Fibroblast of upper back skin (primary cell): ENCODE results near the gene PCDHGB1.
"Not testable (repeated sequence)": the region's sequence is repeated elsewhere in the genome, so short reads cannot be mapped to it uniquely, and the experiment has no call there.

Source experiments
- DNase-seq: peaks from one replicate; pipeline ENCODE4 v3.0.0-alpha.2; 2013

PCDHGB1 gene

GRCh38 chr5:141351591-141351990, 1.7 kb downstream of the PCDHGB1 start:
- no peak for DNase-seq

DNA sequence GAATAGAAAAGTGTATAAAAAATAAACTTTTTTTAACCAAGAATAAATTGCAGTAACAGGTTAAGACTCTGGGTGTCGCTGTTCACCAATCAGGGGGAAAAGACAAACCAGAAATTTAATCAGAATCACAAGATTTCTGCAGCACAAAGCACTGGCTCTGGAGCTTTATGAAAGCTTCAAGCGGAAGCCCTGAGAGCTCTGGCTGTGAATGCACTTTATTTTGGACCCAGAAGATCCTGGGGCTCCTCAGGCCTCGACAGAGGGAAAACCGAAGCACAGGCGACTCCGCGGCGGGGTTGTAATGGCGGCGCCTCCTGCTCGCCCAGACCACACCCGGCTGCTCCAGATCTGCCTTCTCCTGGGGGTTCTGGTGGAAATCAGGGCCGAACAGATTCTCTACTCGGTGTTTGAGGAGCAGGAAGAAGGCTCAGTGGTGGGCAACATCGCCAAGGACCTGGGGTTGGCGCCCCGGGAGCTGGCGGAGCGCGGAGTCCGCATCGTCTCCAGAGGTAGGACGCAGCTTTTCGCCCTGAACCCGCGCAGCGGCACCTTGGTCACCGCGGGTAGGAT, 5.1 kb downstream of the PCDHGB1 start, which contains the start of gene PCDHGA4:
Gene PCDHGA4, plus strand, starts transcription at position 122 of the 570 bp plus-strand sequence. Its CDS starts 87 bp downstream, at position 209.
- DNase-seq = no peak

GRCh38 chr5:141355641-141356040, 5.7 kb downstream of the PCDHGB1 start:
- no peak for DNase-seq

DNA sequence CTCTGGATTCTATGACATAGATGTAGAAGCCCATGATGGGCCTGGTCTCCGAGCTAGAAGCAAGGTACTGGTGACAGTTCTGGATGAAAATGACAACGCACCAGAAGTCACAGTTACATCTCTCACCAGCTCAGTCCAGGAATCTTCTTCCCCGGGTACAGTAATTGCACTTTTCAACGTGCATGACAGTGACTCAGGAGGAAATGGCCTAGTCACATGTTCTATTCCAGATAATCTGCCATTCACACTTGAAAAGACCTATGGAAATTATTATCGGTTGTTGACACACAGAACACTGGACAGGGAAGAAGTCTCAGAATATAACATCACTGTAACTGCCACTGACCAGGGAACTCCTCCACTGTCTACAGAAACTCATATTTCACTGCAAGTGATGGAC, 6.2 kb downstream of the PCDHGB1 start:
- no peak for DNase-seq

DNA sequence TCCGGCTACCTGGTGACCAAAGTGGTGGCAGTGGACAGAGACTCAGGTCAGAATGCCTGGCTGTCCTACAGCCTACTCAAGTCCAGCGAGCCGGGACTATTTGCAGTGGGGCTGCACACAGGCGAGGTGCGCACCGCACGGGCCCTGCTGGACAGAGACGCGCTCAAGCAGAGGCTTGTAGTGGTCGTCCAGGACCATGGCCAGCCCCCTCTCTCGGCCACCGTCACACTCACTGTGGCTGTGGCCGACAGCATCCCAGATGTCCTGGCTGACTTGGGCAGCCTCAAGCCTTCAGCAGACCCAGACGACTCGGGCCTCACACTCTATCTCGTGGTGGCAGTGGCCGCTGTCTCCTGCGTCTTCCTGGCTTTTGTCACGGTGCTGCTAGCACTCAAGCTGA, 7.1 kb downstream of the PCDHGB1 start:
- no peak for DNase-seq

DNA sequence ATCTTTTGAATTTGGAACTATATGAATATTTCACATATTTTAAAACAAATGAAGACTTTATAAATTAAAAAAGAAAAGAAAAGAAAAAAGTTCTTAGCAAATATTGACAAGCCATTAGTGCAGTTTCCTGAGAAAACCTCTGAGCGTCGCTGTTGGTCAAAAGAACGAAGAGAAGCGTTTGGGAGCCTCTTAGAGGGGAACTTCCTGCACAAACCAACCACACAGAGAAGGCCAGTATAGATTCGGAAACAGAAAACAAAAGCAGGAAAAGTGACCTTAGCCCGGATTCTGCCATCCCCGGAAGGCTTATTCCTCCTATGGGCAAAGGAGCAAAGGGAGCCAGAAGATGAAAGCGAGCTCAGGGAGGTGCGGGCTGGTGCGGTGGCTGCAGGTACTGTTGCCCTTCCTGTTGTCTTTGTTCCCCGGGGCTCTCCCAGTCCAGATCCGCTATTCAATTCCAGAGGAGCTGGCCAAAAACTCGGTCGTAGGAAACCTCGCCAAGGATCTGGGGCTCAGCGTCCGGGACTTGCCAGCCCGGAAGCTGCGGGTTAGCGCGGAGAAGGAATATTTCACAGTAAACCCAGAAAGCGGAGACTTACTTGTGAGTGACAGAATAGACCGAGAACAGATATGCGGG, 10.0 kb downstream of the PCDHGB1 start, which contains the start of gene PCDHGB2:
Gene PCDHGB2, plus strand, starts transcription at position 205 of the 637 bp plus-strand sequence. Its CDS starts 142 bp downstream, at position 347.
- DNase-seq = peak; percentile 41

DNA sequence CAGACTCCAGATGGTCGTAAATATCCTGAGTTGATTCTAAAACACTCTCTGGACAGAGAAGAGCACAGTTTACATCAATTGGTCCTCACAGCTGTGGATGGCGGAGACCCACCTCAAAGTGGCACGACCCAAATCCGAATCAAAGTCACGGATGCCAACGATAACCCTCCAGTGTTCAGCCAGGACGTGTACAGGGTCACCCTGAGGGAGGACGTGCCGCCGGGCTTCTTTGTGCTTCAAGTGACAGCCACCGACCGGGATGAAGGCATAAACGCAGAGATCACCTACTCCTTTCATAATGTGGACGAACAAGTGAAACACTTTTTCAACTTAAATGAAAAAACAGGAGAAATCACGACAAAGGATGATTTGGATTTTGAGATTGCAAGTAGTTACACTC, 10.8 kb downstream of the PCDHGB1 start:
- DNase-seq = no peak

GRCh38 chr5:141362719-141363118, 12.8 kb downstream of the PCDHGB1 start:
- DNase-seq = no peak

- DNase-seq = peak; percentile 28
These were observed 14.2 kb downstream of the PCDHGB1 start, which contains the start of gene PCDHGA5 for GRCh38 chr5:141363952-141364660. PCDHGA5 (plus strand) TSS chr5:141364162; CDS start chr5:141364331, 169 bp downstream.

DNA sequence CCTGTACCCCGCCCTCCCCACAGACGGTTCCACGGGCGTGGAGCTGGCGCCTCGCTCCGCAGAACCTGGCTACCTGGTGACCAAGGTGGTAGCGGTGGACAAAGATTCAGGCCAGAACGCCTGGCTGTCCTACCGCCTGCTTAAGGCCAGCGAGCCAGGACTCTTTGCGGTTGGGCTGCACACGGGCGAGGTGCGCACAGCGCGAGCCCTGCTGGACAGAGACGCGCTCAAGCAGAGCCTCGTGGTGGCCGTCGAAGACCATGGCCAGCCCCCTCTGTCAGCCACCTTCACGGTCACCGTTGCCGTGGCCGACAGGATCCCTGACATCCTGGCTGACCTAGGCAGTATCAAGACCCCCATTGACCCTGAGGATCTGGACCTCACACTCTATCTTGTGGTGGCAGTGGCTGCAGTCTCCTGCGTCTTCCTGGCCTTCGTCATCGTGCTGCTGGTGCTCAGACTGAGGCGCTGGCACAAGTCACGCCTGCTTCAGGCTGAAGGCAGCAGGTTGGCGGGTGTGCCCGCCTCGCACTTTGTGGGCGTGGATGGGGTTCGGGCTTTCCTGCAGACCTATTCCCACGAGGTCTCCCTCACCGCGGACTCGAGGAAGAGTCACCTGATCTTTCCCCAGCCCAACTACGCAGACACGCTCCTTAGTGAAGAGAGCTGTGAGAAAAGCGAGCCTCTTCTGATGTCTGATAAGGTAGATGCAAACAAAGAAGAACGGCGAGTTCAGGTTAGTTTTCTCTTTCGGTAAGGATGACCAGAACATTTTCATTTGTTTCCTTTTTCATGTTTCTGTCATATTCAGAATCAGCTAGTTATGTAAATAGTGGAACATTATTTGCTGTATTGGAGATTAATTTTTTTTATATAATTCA, 16.4 kb downstream of the PCDHGB1 start:
- no peak for DNase-seq

DNA sequence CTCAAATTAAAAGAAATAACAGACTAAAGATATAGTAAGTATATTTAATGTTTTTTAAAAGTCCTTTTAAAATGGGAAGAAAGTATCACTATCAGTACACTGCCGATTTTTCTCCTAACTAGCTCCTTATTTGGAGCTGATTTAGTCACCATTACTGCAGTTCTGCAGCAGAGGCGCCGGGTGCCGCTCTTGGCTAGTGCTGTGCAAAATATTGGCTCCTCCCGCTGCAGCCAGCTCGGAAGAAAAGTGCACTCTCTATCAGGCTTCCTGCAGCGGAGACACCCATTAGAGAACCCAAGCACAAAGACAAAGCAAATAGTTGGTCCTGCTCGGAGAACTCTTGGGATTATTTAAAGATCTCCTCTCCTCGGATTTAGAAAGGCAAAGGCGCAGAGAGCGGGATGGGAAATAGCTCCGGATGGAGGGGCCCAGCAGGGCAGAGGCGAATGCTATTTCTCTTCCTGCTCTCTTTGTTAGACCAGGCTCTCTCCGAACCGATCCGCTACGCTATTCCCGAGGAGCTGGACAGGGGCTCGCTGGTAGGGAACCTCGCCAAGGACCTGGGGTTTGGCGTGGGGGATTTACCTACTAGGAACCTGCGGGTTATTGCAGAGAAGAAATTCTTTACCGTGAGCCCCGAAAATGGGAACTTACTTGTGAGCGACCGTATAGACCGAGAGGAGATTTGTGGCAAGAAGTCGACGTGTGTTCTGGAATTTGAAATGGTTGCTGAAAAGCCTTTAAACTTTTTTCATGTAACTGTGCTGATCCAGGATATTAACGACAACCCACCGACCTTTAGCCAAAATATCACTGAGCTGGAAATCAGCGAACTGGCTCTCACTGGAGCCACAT, 20.3 kb downstream of the PCDHGB1 start, which contains the start of gene PCDHGB3:
Gene PCDHGB3, plus strand, starts transcription at position 249 of the 855 bp plus-strand sequence. Its CDS starts 153 bp downstream, at position 402.
- peak; percentile 64 for DNase-seq

- no peak for DNase-seq
These were observed 21.9 kb downstream of the PCDHGB1 start for GRCh38 chr5:141371572-141372475.

DNA sequence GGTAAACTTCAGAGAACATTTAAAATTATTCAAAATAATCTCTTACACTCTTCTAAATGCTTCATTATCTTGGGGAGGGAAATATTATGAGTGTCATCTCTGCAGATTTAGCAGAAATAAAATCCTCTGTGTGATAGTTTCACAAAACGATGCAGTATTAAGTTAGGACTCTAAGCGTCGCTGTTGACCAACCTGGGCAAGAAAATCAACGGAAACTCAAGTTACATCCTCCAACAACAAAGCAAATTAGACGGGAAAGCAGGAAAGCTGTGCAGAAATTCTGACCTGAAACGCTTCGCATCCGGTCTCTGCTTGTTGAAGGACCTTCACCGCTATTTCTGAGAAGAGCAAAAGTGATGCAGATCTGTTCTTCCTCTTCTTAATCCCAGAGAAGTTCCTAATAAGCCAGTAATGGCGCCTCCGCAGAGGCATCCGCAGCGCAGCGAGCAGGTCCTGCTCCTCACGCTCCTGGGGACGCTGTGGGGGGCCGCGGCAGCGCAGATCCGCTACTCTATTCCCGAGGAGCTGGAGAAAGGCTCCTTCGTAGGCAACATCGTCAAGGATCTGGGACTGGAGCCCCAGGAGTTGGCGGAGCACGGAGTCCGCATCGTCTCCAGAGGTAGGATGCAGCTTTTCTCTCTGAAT, 23.9 kb downstream of the PCDHGB1 start, which contains the start of gene PCDHGA6:
Gene PCDHGA6, plus strand, starts transcription at position 219 of the 645 bp plus-strand sequence. Its CDS starts 193 bp downstream, at position 412.
- DNase-seq = peak; percentile 38

GRCh38 chr5:141374627-141375026, 24.7 kb downstream of the PCDHGB1 start:
- DNase-seq = no peak

DNA sequence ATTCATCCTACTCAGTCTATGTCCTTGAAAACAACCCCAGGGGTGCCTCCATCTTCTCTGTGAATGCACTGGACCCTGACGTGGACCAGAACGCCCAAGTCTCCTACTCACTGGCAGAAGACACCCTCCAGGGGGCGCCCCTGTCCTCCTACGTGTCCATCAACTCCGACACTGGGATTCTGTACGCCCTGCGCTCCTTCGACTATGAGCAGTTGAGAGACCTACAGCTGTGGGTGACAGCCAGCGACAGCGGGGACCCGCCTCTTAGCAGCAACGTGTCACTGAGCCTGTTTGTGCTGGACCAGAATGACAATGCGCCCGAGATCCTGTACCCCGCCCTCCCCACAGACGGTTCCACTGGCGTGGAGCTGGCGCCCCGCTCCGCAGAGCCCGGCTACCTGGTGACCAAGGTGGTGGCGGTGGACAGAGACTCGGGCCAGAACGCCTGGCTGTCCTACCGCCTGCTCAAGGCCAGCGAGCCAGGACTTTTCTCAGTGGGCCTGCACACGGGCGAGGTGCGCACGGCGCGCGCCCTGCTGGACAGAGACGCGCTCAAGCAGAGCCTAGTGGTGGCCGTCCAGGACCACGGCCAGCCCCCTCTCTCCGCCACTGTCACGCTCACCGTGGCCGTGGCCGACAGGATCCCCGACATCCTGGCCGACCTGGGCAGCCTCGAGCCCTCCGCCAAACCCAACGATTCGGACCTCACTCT, 25.7 kb downstream of the PCDHGB1 start:
- not testable (repeated sequence) for DNase-seq

DNA sequence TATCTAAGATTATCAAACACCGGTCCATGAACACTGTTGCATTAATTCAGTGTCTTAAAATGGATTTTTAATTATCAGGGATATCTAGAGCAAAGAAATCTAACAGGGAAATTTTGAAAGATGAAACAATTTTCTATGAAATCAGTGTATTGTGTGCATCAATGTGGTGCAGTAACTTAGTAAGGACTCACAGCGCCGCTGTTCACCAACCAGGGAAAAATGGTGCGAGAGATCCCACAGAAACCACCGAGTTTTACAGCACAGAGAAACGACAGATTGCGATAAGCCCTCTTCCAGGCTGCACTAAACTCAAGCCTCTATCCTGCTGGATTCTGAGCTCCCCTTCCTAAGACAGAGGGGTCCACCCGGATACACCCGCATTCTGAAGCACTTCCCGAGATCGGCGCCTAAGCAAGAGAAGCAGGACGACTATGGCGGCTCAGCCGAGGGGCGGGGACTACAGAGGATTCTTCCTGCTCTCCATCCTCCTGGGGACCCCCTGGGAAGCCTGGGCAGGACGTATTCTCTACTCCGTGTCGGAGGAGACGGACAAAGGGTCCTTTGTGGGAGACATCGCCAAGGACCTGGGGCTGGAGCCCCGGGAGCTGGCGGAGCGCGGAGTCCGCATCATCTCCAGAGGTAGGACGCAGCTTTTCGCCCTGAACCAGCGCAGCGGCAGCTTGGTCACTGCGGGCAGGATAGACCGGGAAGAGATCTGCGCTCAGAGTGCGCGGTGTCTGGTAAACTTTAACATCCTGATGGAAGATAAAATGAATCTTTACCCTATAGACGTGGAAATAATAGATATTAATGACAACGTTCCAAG, 32.8 kb downstream of the PCDHGB1 start, which contains the start of gene PCDHGA7:
Gene PCDHGA7, plus strand, starts transcription at position 274 of the 826 bp plus-strand sequence. Its CDS starts 158 bp downstream, at position 432.
- peak; percentile 44 for DNase-seq

GRCh38 chr5:141383345-141383744, 33.4 kb downstream of the PCDHGB1 start:
- no peak for DNase-seq
